IMR-90 (cell line): ENCODE measurements around the gene CAMTA1. TPM values are rescaled to one million over a fixed set of nuclear protein-coding genes. Genes with fewer than 3 reads are reported as not detected.

ENCODE experiments used
- ATAC-seq: fragments of 200-7000 bp; cut with Tn5 transposase; 2 replicates; pipeline ENCODE4 v1.9.1; 2020; ENCODE audit warnings: low read depth, mild to moderate bottlenecking, moderate library complexity
- BruUV-seq: library from RNA; stranded (reverse); fragments of 400-500 nt; replicated peaks from 2 replicates; lab custom pipeline; 2021; lab: Mats Ljungman, UMichigan
- CTCF ChIA-PET: fragments of 300-600 bp; formaldehyde crosslinking; extraction: SDS; loops from one replicate; lab custom pipeline; 2021; ENCODE audit warnings: antibody characterized with exemption; lab: Yijun Ruan, JAX
- POLR2A ChIA-PET: fragments of 300-600 bp; sonication (Branson Sonifier 250); formaldehyde crosslinking; loops from one replicate; lab custom pipeline; 2022; ENCODE audit warnings: antibody characterized with exemption; ENCODE audit not compliant: unreplicated experiment; lab: Charles Lee
- DNase-seq: peaks from one replicate; pipeline ENCODE4 v3.0.0; 2013
- H2AFZ ChIP-seq: replicated peaks from 2 replicates; pipeline ENCODE3; 2013; ENCODE audit warnings: low read length, mild to moderate bottlenecking; ENCODE audit not compliant: poor library complexity
- H2AK5ac ChIP-seq: 2 replicates; pipeline ENCODE4 v1.6.1; 2013; ENCODE audit warnings: low read depth, low read length, inconsistent platforms
- H2AK9ac ChIP-seq: replicated peaks from 2 replicates; pipeline ENCODE3; 2013; ENCODE audit warnings: mild to moderate bottlenecking, low read depth, low read length, moderate library complexity; ENCODE audit not compliant: poor library complexity
- H2BK120ac ChIP-seq: 2 replicates; pipeline ENCODE4 v1.6.1; 2013; ENCODE audit warnings: low read depth, low read length, inconsistent platforms
- H2BK15ac ChIP-seq: 3 replicates; pipeline ENCODE4 v1.6.1; 2013; ENCODE audit warnings: low read depth, low read length, inconsistent platforms
- H2BK20ac ChIP-seq: 2 replicates; pipeline ENCODE4 v1.6.1; 2013; ENCODE audit warnings: low read depth, mild to moderate bottlenecking, inconsistent platforms, low read length, moderate library complexity
- H2BK5ac ChIP-seq: 2 replicates; pipeline ENCODE4 v1.6.1; 2013; ENCODE audit warnings: mild to moderate bottlenecking, low read depth, low read length, inconsistent platforms; ENCODE audit not compliant: poor library complexity, severe bottlenecking
- H3K14ac ChIP-seq: replicated peaks from 2 replicates; pipeline ENCODE4 v1.6.1; 2013; ENCODE audit warnings: low read depth, low read length, inconsistent platforms
- H3K18ac ChIP-seq: 2 replicates; pipeline ENCODE4 v1.6.1; 2013; ENCODE audit warnings: low read depth, low read length, control low read depth
- H3K23ac ChIP-seq: 2 replicates; pipeline ENCODE4 v1.6.1; 2013; ENCODE audit warnings: low read depth, low read length, inconsistent platforms
- H3K27ac ChIP-seq: 2 replicates; pipeline ENCODE4 v1.5.1; 2013; ENCODE audit warnings: mild to moderate bottlenecking, control low read depth, low read length; ENCODE audit not compliant: insufficient read depth
- H3K27me3 ChIP-seq: 2 replicates; pipeline ENCODE4 v1.6.1; 2013; ENCODE audit warnings: low read length; ENCODE audit not compliant: control insufficient read depth, insufficient read depth
- H3K36me3 ChIP-seq: 2 replicates; pipeline ENCODE4 v1.6.1; 2013; ENCODE audit warnings: low read length, mixed read lengths; ENCODE audit not compliant: control insufficient read depth, insufficient read depth
- H3K4ac ChIP-seq: 2 replicates; pipeline ENCODE4 v1.6.1; 2013; ENCODE audit warnings: low read depth, low read length, inconsistent platforms
- H3K4me1 ChIP-seq: 2 replicates; pipeline ENCODE4 v1.6.1; 2013; ENCODE audit warnings: low read length, mixed read lengths; ENCODE audit not compliant: control insufficient read depth, insufficient read depth
- H3K4me2 ChIP-seq: 2 replicates; pipeline ENCODE4 v1.6.1; 2013; ENCODE audit warnings: low read depth, mild to moderate bottlenecking, control low read depth, low read length, moderate library complexity
- H3K4me3 ChIP-seq: 2 replicates; pipeline ENCODE4 v1.5.1; 2013; ENCODE audit warnings: low read depth, mild to moderate bottlenecking, control low read depth, low read length, moderate library complexity; ENCODE audit not compliant: insufficient read depth
- H3K56ac ChIP-seq: 2 replicates; pipeline ENCODE4 v1.6.1; 2013; ENCODE audit warnings: low read length, inconsistent platforms; ENCODE audit not compliant: insufficient read depth; ENCODE audit errors: extremely low read depth
- H3K79me1 ChIP-seq, 2 experiments: 2 replicates each; pipeline ENCODE4 v1.6.1; 2013; ENCODE audit warnings: low read length in 2 of 2, inconsistent platforms in 1 of 2, low read depth in 1 of 2
- H3K9ac ChIP-seq: 2 replicates; pipeline ENCODE4 v1.6.1; 2013; ENCODE audit warnings: low read depth, low read length, control low read depth
- H3K9me1 ChIP-seq: 2 replicates; pipeline ENCODE4 v1.6.1; 2013; ENCODE audit warnings: low read length, inconsistent platforms; ENCODE audit not compliant: insufficient read depth
- H3K9me3 ChIP-seq: 2 replicates; pipeline ENCODE4 v1.6.1; 2013; ENCODE audit warnings: low read length; ENCODE audit not compliant: control insufficient read depth, insufficient read depth
- H4K20me1 ChIP-seq: 2 replicates; pipeline ENCODE4 v1.6.1; 2013; ENCODE audit warnings: low read length, inconsistent platforms; ENCODE audit not compliant: insufficient read depth
- H4K5ac ChIP-seq: 2 replicates; pipeline ENCODE4 v1.6.1; 2013; ENCODE audit warnings: mild to moderate bottlenecking, low read depth, low read length, control low read depth
- H4K8ac ChIP-seq, 2 experiments: 2 replicates each; pipeline ENCODE4 v1.6.1; 2013; ENCODE audit warnings: low read depth in 2 of 2, low read length in 2 of 2, control low read depth in 1 of 2, inconsistent platforms in 1 of 2
- H4K91ac ChIP-seq: 2 replicates; pipeline ENCODE4 v1.6.1; 2013; ENCODE audit warnings: low read depth, low read length, inconsistent platforms; ENCODE audit not compliant: insufficient read depth
- BHLHE40 ChIP-seq: fragments of 150-350 bp; IDR thresholded peaks from 2 replicates; pipeline ENCODE4 v1.6.1; 2016; ENCODE audit warnings: mild to moderate bottlenecking, low read depth, low read length
- CEBPB ChIP-seq: IDR thresholded peaks from 2 replicates; pipeline ENCODE4 v1.6.1; 2012; ENCODE audit warnings: low read depth, low read length, improper control_type of control experiment
- CHD1 ChIP-seq: IDR thresholded peaks from 2 replicates; pipeline ENCODE4 v1.6.1; 2012; ENCODE audit warnings: low read depth, low read length, improper control_type of control experiment
- FOS ChIP-seq: fragments of 150-350 bp; IDR thresholded peaks from 2 replicates; pipeline ENCODE4 v1.6.1; 2016; ENCODE audit warnings: low read depth, low read length
- MAFK ChIP-seq: IDR thresholded peaks from 2 replicates; pipeline ENCODE4 v1.6.1; 2012; ENCODE audit warnings: low read depth, low read length, improper control_type of control experiment
- MAZ ChIP-seq: IDR thresholded peaks from 2 replicates; pipeline ENCODE4 v1.6.1; 2012; ENCODE audit warnings: low read depth, mild to moderate bottlenecking, low read length, improper control_type of control experiment, moderate library complexity, borderline replicate concordance
- MXI1 ChIP-seq: IDR thresholded peaks from 2 replicates; pipeline ENCODE4 v1.6.1; 2012; ENCODE audit warnings: low read depth, mild to moderate bottlenecking, low read length, moderate library complexity, borderline replicate concordance
- NFE2L2 ChIP-seq: fragments of 150-350 bp; IDR thresholded peaks from 2 replicates; pipeline ENCODE4 v1.6.1; 2016; ENCODE audit warnings: low read depth, mild to moderate bottlenecking, low read length
- RAD21 ChIP-seq: IDR thresholded peaks from 2 replicates; pipeline ENCODE4 v1.6.1; 2012; ENCODE audit warnings: low read length, improper control_type of control experiment
- SMC3 ChIP-seq: fragments of 150-350 bp; IDR thresholded peaks from 2 replicates; pipeline ENCODE4 v1.6.1; 2016; ENCODE audit warnings: low read depth, mild to moderate bottlenecking, antibody characterized with exemption, low read length, moderate library complexity
- WGBS, 2 experiments: methylation state at CpG; one replicate each; pipeline versions ENCODE4 v1.1.5 to v1.1.7; 2013; ENCODE audit warnings: missing lambda C conversion rate in 2 of 2; ENCODE audit not compliant: insufficient read length in 1 of 2; ENCODE audit errors: extremely low coverage in 2 of 2; 5-methylcytosine and 5-hydroxymethylcytosine counted together
- dilution Hi-C: fragments of 300-500 bp; cut with HindIII; formaldehyde crosslinking; loops from one replicate; pipeline ENCODE4 v1.14.3; 2018; ENCODE audit warnings: low sequenced_read_pairs; ENCODE audit not compliant: unreplicated experiment
- in situ Hi-C: fragments of 300-500 bp; cut with MboI; formaldehyde crosslinking; loops from 3 replicates; pipeline ENCODE4 v1.14.3; 2019; ENCODE audit warnings: low sequenced_read_pairs, inconsistent platforms, mixed read lengths
- intact Hi-C: fragments of 100-400 bp; cut with micrococcal nuclease; formaldehyde crosslinking; loops from 2 replicates; pipeline ENCODE4 v1.10.0; 2022
- polyA plus RNA-seq, 3 experiments: library from polyadenylated mRNA; depleted of rRNA; stranded (reverse); fragments of >200 nt; gene quantifications; 2 replicates each; pipeline ENCODE4 v1.2.3, GENCODE V29; 2012; ENCODE audit warnings: low replicate concordance in 1 of 3
- total RNA-seq: library from RNA; depleted of rRNA; stranded (reverse); fragments of >200 nt; gene quantifications from 2 replicates; pipeline ENCODE4 v1.2.3, GENCODE V29; 2012
- TF ChIP-seq, protein P1 (sequence below): fragments of 150-350 bp; IDR thresholded peaks from 2 replicates; pipeline ENCODE4 v1.6.1; 2016; ENCODE audit warnings: low read depth, mild to moderate bottlenecking, low read length, moderate library complexity, borderline replicate concordance
- TF ChIP-seq, protein P2 (sequence below): conservative IDR thresholded peaks from 2 replicates; pipeline ENCODE4 v1.5.1; 2012; ENCODE audit warnings: mild to moderate bottlenecking, low read depth, low read length, improper control_type of control experiment

Gene CAMTA1
- total and polyA plus RNA-seq, 2 of the 4 experiments (the other 2 are of a cell fraction): 35.5 to 74.3 TPM

DNA sequence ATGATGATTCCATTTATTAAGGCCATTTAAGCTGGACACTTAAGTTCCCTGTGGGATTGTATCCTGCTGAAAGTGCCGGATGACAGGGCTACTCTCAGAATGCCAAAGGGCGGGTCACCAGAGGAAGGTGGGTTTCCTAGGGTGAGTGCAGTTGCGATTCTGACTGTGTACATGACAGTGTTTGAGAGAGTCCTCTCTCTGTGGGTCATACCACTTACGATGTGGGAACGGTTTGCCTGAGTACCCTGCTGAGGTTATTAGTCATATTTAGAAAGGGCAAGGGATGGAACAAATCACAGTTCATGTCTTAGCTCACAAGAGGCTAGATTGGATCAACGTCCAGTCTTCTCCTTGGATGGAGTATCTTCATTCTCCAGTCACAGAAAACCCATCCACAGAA, 461.9 kb downstream of the CAMTA1 start:
- no peaks in the 10 kb centered on the region for H4K20me1 ChIP-seq
- no peaks in the 10 kb centered on the region for H3K36me3 ChIP-seq
- H3K18ac ChIP-seq: no peak overlapping the region
- no peak overlapping the region; the same call in 1 of the 2 replicates for H3K14ac ChIP-seq
- POLR2A ChIA-PET: no interaction called here
- no peak for ATAC-seq
- intact Hi-C loops: loop anchor here (10.0 kb wide), 1 partner anchor 148 kb away; no protein-coding TSS in a partner anchor
- dilution Hi-C loops: no loop called here
- 0 out of 2 replicates have a peak overlapping the region, but pooled peaks have one; percentile 40 for H2BK120ac ChIP-seq
- no peak overlapping the region for H2BK15ac ChIP-seq
- no TSS peak for BruUV-seq
- no peak overlapping the region for H3K4me2 ChIP-seq
- no peak overlapping the region for H3K4me3 ChIP-seq
- no peak overlapping the region for H3K4ac ChIP-seq
- no peak overlapping the region for H2AFZ ChIP-seq
- no peak overlapping the region for H2AK5ac ChIP-seq
- DNase-seq: no peak
- no peak overlapping the region for H4K5ac ChIP-seq
- no peaks in the 10 kb centered on the region for H3K4me1 ChIP-seq
- H3K27ac ChIP-seq: no peak overlapping the region
- H4K91ac ChIP-seq: no peak overlapping the region
- no peak overlapping the region for H3K9ac ChIP-seq
- H2BK5ac ChIP-seq: no peak overlapping the region
- no peak overlapping the region for H2AK9ac ChIP-seq
- no peaks in the 10 kb centered on the region for H3K27me3 ChIP-seq
- H3K9me3 ChIP-seq: no peaks in the 10 kb centered on the region
- no peaks in the 10 kb centered on the region for H3K79me1 ChIP-seq
- CTCF ChIA-PET: no interaction called here
- TF ChIP-seq RAD21: no peak
- TF ChIP-seq CHD1: no peak
- no peak for TF ChIP-seq SMC3
- no peak for TF ChIP-seq MXI1
- no peak for TF ChIP-seq FOS
- no peak for TF ChIP-seq BHLHE40
- TF ChIP-seq MAZ: no peak
- TF ChIP-seq MAFK: no peak
- TF ChIP-seq, protein P1, sequence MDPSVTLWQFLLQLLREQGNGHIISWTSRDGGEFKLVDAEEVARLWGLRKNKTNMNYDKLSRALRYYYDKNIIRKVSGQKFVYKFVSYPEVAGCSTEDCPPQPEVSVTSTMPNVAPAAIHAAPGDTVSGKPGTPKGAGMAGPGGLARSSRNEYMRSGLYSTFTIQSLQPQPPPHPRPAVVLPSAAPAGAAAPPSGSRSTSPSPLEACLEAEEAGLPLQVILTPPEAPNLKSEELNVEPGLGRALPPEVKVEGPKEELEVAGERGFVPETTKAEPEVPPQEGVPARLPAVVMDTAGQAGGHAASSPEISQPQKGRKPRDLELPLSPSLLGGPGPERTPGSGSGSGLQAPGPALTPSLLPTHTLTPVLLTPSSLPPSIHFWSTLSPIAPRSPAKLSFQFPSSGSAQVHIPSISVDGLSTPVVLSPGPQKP: no peak
- TF ChIP-seq CEBPB: no peak
- TF ChIP-seq, protein P2, sequence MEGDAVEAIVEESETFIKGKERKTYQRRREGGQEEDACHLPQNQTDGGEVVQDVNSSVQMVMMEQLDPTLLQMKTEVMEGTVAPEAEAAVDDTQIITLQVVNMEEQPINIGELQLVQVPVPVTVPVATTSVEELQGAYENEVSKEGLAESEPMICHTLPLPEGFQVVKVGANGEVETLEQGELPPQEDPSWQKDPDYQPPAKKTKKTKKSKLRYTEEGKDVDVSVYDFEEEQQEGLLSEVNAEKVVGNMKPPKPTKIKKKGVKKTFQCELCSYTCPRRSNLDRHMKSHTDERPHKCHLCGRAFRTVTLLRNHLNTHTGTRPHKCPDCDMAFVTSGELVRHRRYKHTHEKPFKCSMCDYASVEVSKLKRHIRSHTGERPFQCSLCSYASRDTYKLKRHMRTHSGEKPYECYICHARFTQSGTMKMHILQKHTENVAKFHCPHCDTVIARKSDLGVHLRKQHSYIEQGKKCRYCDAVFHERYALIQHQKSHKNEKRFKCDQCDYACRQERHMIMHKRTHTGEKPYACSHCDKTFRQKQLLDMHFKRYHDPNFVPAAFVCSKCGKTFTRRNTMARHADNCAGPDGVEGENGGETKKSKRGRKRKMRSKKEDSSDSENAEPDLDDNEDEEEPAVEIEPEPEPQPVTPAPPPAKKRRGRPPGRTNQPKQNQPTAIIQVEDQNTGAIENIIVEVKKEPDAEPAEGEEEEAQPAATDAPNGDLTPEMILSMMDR: no peak
- TF ChIP-seq NFE2L2: no peak
- WGBS, 2 experiments: 100% methylated on average over 1 of the region's 6 CpGs; no CpG with 5 or more reads in 1 of the 2 experiments
- no peak overlapping the region for H2BK20ac ChIP-seq
- no peak overlapping the region for H3K23ac ChIP-seq
- in situ Hi-C loops: no loop called here
- H3K56ac ChIP-seq: no peak overlapping the region
- no peak overlapping the region for H4K8ac ChIP-seq
- H3K9me1 ChIP-seq: peaks cover 2% of the 10 kb centered on the region; the same call in 1 of the 2 replicates
